SKM-1 treated with dmso at 0.1 percent for 144 hours (cell line): ENCODE measurements around the gene CXADR.

Source experiments
- DNase-seq: peaks from one replicate; lab custom pipeline; 2025; ENCODE audit not compliant: unreplicated experiment; lab: John Stamatoyannopoulos, UW

The CXADR gene

GRCh38 chr21:17539323-17539722 lies 26.5 kb downstream of the CXADR start:
- peak; percentile 85 for DNase-seq

GRCh38 chr21:17539743-17540341 lies 27.0 kb downstream of the CXADR start:
- DNase-seq, result no peak

DNA sequence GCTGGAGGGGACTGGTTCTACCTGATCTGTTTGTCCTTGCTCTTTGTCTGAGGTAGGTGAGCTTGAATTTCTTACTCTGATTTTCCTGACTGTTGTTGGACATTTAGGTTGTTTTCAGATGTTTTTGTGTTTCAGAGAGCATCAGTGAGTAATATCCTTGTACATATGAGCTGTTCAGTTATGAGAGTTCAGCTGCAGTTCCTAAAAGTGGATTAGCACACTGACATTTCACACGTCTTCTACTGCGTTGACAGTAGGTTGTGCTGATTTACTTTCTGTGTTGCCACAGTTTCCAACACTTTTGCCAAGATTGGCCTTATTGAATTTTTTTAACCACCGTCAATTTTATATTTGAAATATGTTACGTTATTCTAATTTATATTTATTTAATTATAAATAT lies 27.7 kb downstream of the CXADR start:
- DNase-seq, result no peak

DNA sequence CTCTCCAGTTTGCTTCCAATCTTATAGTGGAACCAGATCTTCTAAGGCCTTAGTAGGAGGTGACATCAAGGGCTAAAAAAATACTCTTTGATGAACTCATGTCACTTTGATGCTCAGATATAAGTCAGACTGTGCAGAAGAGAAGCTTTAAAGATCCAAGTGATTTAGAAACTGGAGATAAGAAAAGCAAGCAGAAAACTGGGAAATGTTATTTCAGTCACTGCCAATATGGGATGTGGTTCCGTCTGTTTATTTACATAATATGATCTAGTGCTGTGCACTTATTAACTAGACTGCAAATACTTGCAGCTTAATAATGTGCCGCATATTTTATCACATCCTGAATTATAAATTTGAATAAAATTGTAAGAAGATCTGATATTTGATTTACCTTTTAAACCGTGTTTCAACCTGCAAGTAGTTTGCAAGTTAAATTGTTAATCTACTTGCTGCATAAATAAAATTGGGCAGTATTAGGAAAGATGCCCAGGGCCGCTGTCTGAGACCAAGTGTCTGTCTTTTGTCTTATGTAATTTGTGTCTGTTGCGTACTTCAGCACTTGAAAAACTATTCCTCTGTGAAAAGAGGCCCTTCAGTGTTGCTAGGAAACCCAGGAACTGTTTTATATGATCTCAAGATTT lies 29.6 kb downstream of the CXADR start:
- no peak for DNase-seq

DNA sequence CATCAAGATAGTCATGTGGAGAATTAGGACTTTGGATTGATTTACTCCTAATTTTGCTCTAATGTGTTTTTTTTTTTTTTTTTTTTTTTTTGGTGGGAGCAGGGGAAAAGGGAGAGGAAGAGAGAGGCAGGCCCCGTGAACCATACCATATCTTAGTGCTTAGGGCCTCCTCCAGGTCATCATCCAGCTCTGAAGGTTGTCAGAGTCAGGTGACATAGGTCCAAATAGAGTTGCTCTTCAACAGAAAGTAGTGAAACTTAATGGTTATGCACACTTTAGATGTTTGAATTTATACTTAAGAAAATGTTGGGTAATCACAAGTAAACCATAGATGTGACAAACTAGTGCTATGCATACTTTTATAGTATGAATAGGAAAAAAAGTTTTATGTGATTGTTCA lies 32.2 kb downstream of the CXADR start:
- DNase-seq, result no peak

- DNase-seq, result no peak
These were observed 35.4 kb downstream of the CXADR start for GRCh38 chr21:17548262-17548661.

GRCh38 chr21:17550671-17551308 lies 37.9 kb downstream of the CXADR start:
- DNase-seq, result no peak

- no peak for DNase-seq
These were observed 39.6 kb downstream of the CXADR start for GRCh38 chr21:17552410-17552809.

GRCh38 chr21:17554120-17554519 lies 41.3 kb downstream of the CXADR start:
- no peak for DNase-seq

DNA sequence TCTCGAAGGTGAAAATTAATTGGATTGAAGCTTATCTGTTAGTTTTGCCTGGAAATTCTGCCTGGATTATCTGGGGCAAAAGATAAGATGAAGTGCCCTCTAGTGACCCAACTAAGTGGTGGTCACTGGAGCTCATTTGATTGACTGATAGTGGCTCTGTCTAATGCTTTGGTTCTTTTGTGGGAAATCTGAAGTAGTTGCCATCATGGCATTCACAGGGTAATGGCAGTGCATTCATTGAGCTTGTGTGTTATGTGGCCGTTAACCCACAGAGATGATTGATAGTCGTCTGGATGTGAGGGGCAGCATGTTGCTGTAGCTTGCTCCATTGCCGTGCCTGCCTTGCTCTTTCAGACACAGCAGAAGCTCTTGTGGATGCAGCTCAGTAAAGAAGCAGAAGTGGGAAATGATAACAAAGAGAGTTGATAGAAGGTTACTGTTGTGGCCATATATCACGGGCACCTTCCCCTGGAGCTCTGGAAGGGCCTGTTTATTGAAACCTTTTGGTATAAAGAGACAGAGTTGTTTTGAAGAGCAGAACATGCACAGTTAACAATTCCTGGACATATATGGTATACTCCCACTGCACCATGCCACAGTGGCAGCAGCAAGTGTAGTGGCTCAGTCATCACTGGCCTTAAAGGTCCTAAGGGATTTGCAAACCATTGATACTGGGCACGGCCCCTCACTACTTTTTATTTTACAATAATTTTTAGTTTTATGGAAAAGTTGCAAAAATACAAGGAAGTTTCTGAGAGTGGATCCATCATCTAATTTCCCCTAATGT lies 42.0 kb downstream of the CXADR start:
- DNase-seq, result no peak

DNA sequence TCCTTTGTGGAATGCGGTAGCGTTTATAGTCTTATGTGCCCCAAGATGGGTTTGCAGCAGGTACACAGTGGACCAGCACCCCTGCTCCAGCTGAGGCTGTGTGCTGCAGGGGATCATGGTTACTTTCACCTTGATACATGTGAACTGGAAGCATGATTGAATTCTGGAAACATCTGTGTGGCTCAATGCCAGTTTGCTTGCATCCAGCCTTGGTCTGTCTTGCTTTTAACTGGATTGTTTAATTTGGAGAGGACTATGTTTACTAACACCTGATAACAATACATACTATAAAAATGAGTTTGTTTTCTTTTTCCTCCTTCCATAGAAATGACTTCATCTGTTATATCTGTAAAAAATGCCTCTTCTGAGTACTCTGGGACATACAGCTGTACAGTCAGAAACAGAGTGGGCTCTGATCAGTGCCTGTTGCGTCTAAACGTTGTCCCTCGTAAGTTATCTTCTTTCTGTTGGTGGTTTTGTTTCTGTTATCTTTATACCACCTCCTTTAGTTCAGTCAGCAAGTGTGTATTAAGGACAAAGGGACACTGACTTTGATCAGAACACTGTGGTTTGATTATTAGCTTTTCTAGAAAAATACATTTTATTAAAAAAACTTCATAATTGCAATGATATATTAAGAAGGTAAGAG lies 47.7 kb downstream of the CXADR start:
- no peak for DNase-seq

DNA sequence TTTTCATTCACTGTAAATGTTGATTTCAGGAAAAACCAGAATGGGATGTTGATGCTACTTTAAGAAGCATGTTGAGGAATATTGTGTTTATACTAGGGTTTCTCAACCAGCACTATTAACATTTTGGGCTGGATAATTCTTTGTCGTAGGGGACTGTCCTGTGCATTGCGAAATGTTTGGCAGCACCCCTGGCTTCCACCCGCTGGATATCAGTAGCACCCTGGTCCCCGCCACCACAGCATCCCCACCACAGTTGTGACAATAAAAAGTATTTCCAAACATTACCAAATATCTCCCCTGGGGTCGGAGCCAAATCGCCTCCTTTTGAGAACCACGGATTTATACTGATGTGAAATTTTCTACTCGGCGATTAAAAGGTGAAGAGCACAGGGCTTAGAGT lies 57.9 kb downstream of the CXADR start:
- no peak for DNase-seq

DNA sequence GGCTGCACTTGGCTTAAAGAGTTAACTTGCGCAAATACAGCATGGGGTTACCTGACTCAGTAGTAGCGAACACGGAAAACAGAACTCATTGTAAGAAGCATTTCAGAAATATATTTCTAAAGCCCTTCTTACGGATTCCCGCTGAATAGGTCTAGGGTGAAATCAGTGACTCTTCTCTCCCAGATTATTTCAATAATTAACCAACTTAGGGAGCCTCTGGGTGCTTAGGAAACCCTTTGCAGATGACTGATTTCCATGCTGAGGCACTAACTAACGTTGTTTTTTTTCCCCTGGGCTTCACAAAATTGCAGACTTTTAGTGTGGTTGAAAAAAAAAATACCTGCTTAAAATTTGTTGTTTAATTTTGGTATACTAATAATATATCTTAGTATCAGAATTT lies 59.6 kb downstream of the CXADR start:
- no peak for DNase-seq

GRCh38 chr21:17575076-17575475 lies 62.2 kb downstream of the CXADR start:
- DNase-seq, result no peak

DNA sequence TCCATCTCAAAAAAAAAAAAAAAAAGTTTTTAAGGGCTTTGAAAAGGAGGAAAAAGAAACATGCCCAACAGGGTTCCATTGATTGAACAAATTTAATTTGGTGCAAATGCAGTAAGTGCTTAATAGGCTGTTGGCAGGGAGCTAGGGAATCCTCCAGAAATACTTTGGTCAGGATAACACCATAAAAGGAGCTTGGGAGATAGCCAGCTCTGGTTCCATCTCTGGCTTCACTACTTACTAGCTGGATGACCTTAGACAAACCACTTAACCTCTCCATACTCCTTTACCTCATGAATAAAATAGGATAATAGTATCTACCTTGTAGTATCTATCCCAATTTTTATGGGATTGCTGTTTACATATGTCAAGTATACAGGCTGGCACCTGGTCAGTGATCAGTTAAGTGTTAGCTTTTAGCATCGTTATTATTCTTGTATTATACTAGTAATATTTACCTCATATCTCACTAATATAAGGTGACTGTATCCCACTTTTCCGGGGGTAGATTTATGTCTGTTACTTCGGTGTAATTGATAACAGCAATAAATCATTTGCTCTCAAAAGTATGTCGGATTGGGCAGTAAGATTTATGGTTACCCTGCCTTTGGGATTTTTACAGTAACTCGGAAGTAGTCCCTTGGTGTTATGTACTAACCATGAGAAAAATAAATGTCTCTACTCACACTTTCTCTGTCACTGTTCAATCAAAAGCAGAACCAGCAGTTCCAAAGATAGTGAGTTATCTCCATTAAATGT lies 63.4 kb downstream of the CXADR start:
- DNase-seq, result no peak

- no peak for DNase-seq
These were observed 64.9 kb downstream of the CXADR start for GRCh38 chr21:17577701-17578100.

DNA sequence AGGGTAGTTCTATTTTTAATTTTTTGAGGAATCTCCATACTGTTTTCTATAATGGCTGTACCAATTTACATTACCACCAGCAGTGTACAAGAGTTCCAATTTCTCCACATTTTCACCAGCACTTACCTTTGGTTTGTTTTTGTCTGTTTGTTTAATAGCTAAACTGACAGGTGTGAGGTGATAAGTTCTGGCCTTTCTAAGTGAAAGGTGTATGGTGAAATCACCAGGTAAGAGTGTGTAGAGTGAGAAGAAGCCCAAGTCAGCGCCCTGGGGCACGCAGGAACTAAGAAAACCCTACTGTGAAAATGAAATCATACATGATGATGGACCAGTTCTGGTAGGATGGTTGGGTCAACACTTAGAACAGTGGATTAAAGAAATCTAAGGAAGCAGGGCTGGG lies 65.3 kb downstream of the CXADR start:
- DNase-seq, result no peak

GRCh38 chr21:17578876-17579275 lies 66.0 kb downstream of the CXADR start:
- DNase-seq, result no peak

DNA sequence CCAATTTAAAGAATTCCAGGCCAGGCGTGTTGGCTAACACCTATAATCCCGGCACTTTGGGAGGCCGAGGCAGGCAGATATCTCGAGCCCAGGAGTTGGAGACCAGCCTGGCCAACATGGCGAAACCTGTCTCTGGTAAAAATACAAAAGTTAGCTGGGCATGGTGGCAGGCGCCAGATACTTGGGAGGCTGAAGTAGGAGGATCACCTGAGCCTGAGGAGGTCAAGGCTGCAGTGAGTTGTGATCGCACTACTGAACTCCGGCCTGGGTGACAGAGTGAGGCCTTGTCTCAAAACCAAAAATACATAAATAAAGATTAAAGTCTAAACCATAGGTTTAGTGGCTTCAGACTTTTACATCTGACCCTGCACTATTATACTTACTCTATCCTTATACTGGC lies 67.5 kb downstream of the CXADR start:
- DNase-seq, result no peak

DNA sequence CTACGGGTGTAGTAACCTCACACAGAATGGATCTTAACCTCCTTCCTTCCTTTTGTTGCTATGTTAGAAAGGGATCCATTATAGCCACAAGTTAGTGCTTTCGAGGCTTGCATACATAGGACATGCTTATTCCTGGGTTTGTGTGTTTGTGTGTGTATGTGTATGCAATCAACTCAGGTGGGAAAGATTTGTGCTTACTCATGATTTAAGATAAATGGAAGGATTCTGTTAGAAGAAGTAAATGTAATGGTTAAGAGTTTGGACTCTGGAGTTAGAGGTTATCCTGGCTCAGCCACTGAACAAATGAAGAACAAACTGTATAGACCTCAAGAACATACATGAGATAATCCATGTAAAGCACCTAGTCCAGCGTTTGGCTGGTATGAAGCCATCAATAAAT lies 71.1 kb downstream of the CXADR start:
- no peak for DNase-seq
